Left renal cortex interstitium (tissue), 4 donors: Measurements from ENCODE around the gene DLL1. TPM values are rescaled to one million over a fixed set of nuclear protein-coding genes. Genes with fewer than 3 reads are reported as not detected.
"Not testable (repeated sequence)": the region's sequence is repeated elsewhere in the genome, so short reads cannot be mapped to it uniquely, and the experiment has no call there.

Experiments used
- DNase-seq, 4 donors: peaks; one replicate each; pipeline ENCODE4 v3.0.0-alpha.2; 2013; ENCODE audit warnings: low read depth in 4 of 4, low spot score in 2 of 4, missing footprints in 1 of 4
- polyA plus RNA-seq, 4 donors: library from polyadenylated mRNA; unstranded; fragments of 120-200 nt; gene quantifications; one replicate each; pipeline ENCODE4 v1.2.1, GENCODE V29; 2013; ENCODE audit not compliant: insufficient read length in 4 of 4

Gene DLL1, protein sequence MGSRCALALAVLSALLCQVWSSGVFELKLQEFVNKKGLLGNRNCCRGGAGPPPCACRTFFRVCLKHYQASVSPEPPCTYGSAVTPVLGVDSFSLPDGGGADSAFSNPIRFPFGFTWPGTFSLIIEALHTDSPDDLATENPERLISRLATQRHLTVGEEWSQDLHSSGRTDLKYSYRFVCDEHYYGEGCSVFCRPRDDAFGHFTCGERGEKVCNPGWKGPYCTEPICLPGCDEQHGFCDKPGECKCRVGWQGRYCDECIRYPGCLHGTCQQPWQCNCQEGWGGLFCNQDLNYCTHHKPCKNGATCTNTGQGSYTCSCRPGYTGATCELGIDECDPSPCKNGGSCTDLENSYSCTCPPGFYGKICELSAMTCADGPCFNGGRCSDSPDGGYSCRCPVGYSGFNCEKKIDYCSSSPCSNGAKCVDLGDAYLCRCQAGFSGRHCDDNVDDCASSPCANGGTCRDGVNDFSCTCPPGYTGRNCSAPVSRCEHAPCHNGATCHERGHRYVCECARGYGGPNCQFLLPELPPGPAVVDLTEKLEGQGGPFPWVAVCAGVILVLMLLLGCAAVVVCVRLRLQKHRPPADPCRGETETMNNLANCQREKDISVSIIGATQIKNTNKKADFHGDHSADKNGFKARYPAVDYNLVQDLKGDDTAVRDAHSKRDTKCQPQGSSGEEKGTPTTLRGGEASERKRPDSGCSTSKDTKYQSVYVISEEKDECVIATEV
- 10 to 100 TPM in 2 of 4 donors, 1 to 10 TPM in 2; 7.0 to 14.7 (median 11.1) TPM for polyA plus RNA-seq

DNA sequence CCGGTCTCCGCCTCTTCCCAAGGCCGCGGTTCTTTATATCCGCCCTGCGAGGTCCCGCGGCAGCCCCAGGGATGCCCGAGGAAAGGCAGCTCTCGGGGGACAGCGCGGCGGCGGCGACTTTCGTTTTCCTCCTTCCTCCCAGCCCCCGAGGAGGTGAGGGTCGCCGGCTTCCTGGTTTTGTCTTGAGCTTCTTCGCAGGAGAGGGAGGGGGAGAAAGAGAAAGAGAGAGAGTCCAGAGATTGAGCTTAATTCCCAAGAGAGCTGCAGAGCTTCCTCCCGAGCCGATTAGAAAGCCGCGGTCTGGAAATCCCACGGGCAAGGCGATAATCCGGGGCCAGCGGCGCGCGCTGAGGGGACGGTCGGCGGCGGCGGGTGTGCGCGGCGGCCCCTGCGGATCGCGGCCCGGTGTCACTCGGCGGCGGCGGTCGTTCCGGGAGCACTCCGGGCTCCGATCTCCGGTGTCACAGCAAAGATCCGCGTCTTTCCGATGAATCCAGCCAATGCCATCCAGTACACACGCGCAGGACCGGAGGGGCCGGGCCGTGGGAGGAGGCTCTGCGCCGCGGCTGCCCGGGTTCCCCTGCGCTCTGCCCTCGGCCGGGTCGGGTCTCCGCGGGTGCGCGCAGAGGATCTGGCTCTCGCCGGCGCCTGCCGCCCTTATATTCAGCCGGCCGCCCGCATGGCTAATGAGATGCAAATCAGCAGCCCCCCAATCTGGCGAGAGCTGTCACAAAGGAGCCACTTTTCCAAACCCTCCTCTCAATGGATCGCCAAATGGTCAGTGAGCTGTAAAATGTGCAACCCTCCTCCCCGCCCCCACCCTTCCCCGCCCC is at the start of gene DLL1:
TSS of gene DLL1 (minus strand) at position 783 of the 833 bp plus-strand sequence. CDS start 939 bp downstream, outside the sequence.
- DNase-seq: no peak

DNA sequence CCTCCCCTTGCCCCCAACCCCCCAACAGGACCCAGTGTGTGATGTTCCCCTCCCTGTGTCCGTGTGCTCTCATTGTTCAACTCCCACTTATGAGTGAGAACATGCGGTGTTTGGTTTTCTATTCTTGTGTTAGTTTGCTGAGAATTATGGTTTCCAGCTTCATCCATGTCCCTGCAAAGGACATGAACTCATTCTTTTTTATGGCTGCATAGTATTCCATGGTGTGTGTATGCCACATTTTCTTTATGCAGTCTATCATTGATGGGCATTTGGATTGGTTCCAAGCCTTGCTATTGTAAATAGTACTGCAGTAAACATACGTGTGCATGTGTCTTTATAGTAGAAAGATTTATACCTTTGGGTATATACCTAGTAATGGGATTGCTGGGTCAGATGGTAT is 44.3 kb upstream of the DLL1 start:
- not testable (repeated sequence) for DNase-seq

DNA sequence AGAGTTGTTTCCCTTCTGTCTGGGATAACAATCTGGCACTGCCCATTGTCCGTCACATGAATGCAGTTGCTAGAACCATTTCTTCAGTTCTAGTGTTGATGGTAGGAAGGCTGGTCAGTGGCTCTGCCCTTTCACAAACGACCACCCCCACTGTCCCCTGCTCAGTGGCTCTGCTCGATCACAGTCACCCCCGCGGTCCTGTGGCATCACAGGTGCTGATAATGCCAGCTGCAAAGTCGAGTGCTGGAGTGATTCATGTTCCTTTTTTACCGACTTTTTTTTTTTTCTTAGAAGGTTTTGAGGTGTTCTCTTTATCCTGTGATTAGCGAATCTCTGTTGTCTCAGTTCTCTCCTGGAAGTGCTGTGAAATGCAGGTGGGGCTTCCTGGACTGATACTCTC is 38.4 kb upstream of the DLL1 start:
- no peak for DNase-seq

- DNase-seq: no peak
Observed at GRCh38 chr6:170317718-170318117, 26.8 kb upstream of the DLL1 start.

GRCh38 chr6:170317076-170317475 is 26.2 kb upstream of the DLL1 start:
- DNase-seq: no peak

DNA sequence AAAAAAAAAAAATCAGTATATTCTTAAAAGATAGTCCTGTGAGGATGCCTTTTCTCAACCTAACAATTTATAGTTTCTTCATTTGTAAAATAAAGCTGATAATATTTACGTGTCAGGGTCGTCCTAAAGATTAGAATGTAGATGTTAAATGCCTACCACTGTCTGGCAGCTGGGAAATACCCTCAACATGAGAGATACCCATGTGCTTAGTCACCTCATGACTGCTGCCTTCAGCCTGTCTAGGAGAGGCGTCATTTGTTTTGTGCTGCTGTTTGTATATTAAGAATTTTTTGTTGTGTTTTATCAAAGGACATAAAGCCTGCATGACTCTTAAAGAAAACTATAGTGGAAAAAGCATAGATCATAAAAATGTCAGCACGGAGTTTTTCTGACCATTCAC is 25.2 kb upstream of the DLL1 start:
- no peak for DNase-seq

- no peak for DNase-seq
Observed at GRCh38 chr6:170314983-170315382, 24.1 kb upstream of the DLL1 start.

- no peak for DNase-seq
Observed at GRCh38 chr6:170313716-170314295, 22.9 kb upstream of the DLL1 start.

- no peak for DNase-seq
Observed at GRCh38 chr6:170312876-170313275, 22.0 kb upstream of the DLL1 start.

DNA sequence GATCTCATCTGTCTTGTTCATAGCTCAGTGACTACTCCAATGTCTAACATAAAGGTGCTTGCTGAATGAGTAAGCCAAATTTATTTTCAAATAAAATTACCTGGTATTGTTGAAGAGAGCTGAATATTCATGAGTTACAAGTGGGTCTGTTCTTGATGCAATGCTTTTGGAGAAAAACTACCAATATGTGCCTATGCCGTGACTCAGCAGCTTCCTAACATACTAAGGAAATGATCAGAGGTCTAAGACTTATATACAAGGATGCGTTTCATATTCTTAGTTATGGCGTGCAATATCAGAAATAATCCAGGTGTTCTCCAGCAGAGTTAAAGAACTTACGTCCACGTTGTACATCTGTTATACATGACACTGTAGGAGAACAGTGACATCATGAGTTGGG is 20.8 kb upstream of the DLL1 start:
- no peak for DNase-seq

GRCh38 chr6:170308761-170309160 is 17.9 kb upstream of the DLL1 start:
- DNase-seq: no peak

- no peak for DNase-seq
Observed at GRCh38 chr6:170307080-170307545, 16.2 kb upstream of the DLL1 start.

DNA sequence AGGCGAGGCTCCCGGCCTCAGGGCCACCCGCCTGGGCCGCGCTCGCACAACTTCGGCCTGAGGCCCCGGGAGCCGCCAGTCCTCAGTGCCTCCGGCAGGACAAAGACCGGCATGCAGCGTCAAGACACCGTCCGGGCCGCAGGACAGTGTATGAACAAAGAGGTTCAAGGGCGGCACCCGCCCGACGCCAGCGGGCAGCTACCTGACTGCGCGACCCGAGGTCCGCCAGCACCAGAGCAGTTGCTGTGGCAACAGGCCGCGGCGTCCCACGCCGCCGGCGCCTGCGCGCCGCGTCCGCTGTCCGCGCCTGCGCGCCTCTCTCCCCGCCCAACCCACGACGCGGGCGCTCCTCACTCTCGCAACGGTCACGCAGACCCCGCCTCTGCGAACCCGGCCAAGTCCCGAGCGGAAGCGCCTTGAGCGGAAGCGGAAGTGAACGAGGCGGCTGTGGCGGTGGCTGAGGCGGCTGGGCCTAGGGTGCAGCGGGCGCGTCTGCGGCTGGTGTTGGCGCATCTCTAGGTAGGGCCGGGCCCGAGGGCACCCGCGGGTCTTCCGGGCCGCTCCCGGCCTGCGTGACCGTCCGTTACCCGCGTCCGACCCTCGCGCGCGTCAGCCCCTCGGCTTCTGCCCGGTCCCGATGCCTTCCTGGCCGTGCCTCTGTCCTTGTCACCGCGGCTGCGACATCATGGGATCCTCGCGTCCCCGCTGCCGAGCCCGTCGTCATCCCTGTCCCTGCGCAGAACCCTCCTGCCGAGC is 15.6 kb upstream of the DLL1 start, which contains the start of gene FAM120B:
TSS of gene FAM120B (plus strand) at position 435 of the 756 bp plus-strand sequence. CDS start 10,633 bp downstream, outside the sequence.
- peak in 3 of 4 donors; percentile 86 to 93 (median 91) for DNase-seq

GRCh38 chr6:170305805-170306323 is 15.0 kb upstream of the DLL1 start:
- DNase-seq: no peak

- DNase-seq: no peak
Observed at GRCh38 chr6:170301184-170301583, 10.3 kb upstream of the DLL1 start.

DNA sequence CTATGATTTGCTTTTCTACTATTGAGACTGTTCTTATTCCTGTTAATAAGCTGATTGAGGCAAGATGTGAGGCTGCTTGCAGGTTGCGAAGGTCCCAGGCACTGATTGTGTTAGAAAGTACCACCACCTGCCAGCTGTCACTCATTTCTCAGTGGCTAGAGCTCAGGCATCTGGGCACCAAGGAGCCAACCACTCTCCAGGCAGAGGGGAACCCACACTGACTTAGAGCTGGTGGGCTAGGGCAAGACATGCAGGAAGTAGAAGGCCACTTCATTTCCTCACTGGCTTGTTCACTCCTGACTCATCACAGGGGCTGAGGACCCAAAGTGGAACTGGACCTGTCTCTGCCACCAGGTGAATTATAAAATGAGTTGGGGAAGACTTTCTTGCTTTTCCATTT is 7.8 kb upstream of the DLL1 start:
- no peak for DNase-seq

GRCh38 chr6:170297576-170298330 is 6.9 kb upstream of the DLL1 start:
- DNase-seq: no peak

GRCh38 chr6:170296746-170297575 is 6.1 kb upstream of the DLL1 start:
- no peak for DNase-seq
